Fibroblast of upper back skin (primary cell): ENCODE results near the gene SIAH2.
A peak's percentile ranks its signal among the peaks of the same experiment; 100 is the strongest.

Experiments used
- DNase-seq: peaks from one replicate; pipeline ENCODE4 v3.0.0-alpha.2; 2013

The SIAH2 gene

DNA sequence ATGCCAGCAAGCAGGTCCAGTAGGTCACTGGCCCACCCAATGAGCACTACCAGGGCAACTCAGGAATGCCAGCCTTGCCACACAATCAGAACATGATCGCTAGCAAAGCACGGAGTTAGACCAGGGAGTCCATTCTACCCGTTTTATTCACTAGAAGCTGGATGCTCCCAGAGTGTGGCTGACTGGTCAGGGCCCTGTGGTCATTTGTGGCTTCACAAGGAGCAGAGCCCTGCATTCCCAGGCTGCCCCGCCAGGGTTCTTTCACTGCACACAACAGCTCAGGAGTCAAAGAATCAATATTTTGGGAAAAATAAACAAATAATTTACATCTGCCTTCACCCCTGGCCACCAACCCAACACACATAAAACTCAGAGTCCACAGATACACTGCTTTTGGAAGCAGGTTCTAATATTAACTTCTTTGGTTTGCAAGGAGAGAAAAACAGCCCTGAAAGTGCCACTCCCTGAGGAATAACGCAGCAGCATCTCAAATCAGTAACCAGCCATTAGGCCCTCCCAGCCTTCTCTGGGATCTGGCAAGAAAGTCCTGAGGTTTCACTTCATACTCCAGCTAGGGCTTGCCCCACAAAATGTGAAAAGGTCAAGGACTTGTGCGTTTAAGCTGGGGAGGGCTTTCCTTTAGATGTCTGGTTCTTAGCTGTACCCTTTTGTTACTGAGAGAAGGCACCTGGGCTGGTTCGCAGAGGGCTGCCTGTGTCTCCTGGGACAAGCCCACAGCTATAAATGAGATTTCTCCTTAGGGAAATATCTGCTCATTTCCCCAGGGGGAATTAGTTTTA, 16.0 kb downstream of the SIAH2 start:
- DNase-seq, result no peak

DNA sequence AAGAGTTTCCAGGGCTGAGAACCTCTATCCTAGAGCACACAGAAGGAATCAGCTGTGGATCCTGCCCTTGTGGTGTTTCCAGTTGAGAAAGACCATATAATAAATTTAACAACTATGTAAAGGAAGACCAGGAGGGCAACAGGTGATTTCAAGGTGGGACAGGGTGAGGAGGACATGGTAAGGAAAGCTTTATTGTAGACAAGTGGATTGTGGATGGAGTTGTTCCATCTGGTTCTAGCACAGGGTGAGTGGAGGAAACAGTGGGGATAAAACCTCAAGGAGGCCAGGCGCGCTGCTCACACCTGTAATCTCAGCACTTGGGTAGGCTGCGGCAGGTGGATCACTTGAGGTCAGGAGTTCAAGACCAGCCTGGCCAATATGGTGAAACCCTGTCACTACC, 17.1 kb downstream of the SIAH2 start:
- DNase-seq, result no peak

DNA sequence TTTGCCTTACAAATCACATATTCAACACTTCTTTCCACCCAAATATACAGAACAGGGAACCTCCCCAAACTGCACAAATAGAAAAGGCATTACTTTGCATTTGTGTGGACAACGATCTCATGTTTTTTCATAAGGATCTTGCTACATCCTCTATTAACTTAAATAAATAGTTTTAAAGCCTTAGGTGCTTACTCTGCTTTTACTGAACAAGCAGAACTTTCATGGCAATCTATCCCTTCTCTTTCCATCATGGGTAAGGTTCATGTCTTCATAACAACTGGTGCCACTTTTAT, 18.1 kb downstream of the SIAH2 start:
- DNase-seq, result no peak

DNA sequence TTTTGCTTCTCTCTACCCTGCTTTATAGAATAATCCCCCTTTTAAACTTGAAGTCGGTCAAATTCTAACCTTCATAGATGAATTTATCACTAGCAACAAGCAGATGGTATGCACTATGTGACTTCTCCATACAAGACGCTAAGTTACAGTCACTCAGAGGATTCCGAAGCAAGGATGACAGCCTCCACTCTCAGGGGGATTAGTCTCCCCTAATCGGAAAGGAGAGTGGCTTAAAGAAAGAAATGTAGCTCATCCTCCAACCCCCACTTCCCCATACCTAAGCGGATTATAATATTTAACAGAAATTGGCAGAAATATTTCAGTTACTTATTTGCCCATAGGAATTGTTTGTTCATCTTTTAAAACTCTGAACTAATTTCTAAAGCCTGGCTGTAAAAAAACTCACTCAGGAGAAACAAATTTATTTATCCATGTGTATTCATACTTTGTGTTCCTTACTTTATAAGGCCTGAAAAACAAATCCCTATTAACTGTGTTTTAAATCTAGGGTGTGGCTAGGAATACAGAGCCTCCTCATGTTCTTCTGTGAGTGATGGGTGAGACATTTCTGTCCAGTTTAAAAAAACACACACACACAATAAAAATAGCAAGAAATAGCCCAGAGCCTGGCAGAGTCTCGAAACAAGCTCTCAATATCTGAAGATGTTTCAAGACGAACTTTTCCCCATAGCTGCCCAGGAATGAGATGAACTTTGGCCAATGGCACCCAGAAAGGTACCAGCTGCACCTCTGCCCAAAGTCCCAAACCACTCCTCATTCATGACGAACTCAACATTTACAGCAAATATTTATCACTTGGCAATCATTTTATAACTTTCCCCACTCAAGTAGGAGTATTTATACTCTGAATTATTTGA, 18.7 kb downstream of the SIAH2 start:
- no peak for DNase-seq

DNA sequence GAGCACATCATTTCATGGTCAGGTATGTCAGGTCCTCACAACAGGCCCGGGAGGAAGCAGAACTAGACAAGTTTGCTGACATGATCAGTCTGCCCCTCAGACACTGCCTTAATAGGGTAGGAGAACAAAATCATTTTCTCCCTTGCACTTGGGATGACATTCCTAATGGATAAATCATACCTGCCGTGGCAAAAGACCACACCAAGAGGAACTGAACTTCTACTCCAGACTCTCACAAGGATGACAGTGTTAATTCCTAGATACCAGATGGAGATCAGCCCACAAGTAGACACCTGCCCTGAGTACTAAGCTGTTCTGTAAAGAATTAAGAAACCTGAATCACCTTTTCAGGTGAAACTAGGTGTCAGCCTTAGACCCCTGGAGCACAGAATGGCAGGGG, 19.5 kb downstream of the SIAH2 start:
- DNase-seq, result peak; percentile 72

DNA sequence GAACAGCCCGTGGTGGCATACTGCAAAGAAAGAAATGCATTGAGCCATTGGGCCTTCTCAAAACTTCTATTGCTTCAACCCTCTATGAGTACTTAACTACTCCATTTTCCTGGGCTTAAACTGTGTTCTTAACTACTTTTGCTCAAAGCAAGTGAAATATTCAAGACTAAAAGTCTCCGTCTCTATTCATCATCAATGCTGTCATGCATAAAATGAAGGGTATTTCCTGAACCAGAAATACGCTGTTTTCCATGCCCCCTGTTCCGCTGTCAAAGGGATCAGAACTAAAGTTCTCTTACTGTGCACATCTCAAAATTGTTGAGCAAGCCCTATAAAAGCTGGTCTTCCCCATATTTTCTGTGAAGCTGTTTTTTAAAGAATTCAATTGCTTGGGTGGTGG, 20.3 kb downstream of the SIAH2 start:
- DNase-seq, result no peak

DNA sequence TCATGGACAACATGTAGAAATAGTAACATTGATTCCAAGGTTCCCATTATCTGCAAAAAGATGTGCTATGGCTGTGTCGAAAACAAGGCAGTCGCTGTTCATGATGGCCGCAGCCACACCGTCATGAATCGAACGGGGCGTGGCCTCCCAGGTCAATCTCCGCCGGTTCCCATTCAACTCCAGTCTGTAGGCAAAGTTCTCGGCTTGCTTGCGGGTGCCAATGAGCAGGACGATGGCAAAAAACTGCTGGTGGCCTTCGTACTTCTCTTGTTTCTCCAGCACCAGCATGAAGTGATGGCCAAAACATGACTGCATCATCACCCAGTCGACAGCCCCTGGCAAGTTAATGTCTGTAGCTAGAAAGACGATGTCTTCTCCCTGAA, 20.8 kb downstream of the SIAH2 start:
- no peak for DNase-seq

DNA sequence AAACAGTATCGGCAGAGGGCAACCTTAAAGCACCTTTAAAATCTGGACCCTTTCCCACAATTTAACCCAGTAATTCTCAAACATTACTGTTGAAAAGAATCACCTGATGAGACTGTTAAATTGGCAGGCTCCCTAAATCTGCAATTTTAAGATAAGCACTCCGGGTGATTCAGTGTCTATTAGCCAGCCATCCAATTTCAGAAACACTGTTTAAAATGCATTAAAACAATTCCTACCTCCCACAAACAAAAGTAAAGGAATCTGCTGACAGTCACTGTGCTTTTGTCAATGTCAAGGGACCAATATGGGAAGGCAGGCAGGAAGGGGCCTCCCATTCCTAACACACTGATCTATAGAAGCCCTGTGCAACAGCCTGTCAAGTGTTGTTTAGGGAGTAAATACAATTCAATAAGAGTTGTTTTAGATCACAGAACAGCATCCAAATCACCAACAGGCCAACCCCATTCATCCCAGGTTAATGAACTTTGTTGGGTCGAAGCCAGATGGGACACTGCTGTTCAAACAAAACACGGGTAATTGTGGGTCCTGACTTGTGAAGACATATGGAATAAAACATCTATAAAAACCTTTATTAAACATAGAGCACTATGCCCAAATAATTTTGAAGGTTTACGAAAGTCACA, 21.4 kb downstream of the SIAH2 start:
- no peak for DNase-seq

DNA sequence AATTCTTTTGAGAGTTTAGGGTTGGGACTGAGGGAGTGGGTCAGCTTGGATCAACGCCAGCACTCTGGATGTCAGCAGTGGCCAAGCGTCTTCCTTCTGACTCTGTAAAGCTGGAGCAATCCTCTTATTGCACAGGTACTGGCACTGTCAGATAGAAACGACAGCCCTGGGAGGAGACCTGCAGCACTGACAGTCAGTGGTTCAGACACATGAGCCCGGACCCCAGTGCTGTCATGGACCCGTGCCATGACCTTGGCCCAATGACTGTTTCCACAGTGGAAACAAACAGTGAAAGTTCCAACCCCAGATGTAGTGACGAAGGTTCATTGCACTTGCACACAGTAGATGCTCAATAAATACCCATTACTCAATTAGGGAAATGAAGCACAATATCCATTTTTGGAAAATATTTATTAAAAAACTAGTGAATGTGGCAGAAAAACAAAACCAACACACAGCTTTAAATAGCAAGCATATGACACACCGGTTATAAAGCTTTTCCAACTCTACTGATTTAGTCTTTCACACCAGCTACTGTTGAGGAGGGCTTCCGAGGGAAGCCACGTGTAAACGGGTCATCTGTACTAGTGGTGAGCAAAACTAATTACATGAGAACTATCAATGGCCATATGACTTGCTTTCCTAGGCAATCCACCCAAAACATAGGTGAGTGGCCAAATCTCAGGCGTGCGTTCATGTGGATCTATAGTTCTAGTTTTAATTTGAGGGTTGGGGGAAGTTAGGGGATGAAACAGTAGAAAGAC, 22.1 kb downstream of the SIAH2 start:
- DNase-seq, result no peak

DNA sequence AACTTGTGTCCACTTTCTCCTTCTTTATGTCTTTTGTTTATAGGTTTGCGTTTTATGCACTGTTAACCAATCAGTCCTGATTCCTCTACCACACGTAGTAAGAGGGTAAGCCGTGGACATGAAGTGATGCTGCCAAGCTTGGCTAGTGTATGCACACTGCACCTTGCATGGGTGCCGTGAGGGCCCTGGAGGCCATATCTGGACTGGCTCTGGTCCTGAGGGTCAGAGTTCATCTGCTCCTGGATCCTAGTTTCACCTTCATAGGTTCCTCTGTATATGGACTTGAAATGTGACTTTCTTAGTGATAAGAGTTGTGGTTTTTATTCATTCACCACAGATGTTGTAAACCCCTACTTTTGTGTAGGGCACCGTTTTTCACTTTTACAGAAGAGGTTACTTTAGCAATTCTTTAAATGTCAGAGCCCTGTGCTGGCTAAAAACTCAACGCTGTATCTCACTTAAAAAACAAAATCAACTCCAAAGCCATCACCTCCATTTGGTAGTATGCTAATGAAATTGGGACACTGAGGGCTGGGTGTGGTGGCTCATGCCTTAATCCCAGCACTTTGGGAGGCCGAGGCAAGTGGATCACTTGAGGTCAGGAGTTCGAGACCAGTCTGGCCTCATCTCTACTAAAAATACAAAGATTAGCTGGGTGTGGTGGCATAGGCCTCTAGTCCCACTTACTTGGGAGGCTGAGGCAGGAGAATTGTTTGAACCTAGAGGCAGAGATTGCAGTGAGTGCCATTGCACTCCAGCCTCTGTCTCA, 22.9 kb downstream of the SIAH2 start:
- no peak for DNase-seq

DNA sequence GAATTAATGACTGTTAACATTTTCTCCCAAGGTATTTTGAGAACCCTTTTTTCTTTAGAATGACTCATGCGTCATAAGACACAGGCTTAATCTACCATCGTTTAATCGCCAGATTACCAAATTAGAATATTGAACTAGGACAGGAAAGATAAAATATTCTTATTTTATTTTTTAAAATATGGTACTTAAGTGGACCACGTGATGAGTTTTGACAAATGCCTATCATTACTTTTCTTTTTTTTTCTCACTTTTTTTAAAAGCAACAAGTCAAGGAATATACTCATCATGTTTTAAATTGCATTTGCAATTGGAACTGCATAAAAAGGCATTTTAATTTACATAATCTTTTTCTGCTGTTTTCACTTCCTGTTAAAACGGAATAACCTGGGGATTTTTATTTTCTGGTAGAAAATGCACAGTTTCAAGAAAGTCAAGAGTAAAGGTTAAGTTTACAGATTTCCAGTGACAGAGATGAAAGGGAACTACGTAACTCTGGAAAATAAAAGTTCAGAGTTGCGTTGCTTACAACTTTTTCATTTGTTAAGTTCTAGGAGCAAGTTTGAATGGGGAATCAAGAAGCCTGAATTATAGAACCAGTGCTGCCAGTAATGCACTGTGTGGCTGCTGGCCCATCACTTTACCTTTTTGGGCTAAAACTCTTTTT, 23.6 kb downstream of the SIAH2 start:
- DNase-seq, result no peak

DNA sequence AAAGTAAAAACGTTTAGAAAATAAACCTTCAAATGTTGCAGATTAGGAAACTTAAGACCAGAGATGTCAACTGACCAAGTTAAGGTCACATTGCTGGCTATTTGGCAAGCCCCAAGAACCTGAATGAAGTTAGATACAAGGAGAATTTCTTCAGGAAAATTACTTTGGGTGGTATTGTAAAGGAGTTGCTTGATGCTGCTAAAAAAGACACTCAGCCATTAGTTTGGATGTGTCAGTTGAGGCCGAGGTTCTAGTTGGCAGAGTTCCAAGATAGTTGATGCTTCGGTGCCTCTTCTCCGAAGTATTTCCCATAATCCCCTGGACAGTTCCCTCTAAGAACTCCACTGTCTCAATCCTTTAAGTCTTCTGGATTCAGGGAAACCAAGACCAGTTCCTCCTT, 24.3 kb downstream of the SIAH2 start:
- DNase-seq, result peak; percentile 50

DNA sequence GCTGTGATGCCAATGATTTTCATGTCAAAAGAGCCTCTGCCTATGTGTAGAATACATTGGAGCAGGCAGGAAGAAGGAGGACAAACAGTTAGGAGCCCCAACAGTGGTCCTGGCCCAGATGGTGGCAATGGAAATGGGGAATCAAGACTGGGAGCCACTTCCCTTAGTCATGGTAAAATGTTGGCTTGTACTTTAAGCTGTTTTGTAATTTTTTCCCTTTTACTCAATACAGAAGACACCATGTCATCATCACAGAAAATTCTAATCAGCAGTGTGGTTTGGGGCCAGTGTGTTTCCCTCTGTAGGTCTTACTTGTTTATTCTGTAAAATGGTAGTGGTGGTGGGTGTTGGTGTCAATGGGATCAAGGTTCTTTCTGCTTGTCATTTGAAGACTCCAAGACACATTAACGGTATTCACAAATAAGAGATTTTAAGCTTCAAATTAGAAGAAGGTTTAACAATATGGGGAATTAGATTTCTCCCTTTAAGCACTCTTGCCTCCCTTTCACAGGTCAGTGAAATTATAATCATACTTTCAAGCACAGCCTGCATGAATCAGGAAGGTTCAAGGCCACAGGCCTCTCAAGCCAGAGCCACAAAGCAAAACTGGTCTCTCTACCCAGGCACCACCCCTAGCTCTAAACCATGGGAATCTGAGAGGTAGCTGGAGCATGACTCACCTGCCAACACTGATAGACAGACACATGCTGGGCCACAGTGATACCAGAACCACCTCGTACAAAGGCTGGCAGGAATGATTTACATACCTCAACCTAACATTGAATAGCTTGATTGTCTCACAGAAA, 24.9 kb downstream of the SIAH2 start:
- DNase-seq, result no peak

DNA sequence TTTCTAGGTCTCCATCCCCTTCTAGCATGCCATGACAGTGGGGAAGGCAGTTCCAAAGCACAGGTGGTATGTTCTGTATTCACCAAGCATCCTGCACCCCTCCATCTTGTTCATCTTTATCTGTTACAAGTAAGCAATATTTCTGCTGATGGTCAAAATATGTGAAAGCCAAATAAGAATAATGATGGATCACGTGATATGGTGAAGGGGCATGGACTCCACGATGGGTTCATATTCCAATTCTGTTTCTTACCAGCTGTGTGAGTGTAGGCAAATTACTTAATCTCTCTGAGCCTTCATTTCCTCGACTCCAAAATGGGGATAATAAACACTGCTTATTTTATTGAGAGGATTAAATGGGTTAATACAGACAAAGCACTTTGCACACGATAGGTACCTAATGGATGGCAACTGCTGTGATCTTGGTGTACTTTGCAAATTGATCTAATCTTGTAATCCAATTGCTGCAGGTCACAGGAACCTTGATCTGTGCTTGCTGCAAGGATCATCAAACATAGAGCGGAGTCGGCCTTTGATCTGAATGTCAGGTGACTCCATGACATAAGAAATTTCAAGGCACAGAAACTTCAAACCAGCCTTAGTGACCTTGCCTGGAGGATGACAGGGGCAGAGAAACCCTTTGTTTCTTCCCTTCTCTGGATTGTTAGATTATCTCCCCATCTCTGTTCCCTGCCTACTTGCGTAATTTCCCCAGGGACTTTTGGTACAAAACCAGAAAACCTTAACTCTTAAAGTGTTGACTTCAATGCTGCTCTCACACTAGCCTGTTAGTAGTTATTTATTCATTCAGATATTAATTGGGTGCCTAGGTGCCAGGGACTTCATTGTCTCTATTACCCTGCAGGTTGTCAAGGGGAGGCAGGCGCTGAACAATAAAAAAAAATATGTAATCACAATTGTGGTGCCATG, 25.8 kb downstream of the SIAH2 start:
- DNase-seq, result no peak

DNA sequence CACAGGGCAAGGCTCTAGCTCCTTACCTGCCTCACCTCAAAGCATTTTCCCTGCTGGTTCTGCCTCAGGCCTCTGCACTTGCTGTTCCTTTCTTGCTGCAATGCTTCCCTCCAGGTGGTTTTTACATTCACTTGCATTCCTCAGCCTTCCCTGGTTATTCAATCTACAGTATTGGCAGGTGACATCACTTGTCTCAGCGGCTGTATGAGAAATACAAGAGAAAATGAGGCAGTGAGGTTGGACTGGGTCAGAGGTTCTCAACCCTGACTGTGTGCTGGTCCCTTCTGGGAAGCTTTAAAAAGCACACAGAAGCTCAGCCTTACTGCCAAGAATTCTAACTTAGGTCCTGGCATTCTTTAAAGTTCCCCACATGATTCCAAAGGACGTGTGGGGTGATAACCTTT, 26.7 kb downstream of the SIAH2 start:
- no peak for DNase-seq

DNA sequence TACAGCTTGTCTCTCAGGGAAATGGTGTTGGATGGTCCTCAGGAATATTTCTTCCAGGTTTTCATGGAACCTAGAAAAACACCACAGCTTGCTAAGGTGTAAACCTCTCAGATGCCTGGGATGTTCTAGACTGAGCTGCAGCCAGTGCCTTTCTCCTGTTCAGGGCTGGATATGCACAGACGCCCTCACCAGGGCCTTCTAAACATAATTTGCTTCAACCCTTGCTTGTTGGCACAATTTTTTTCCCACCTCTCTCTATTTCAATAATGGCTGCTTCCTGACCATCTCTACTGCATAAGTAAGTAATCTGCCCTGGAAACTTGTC, 28.2 kb downstream of the SIAH2 start:
- DNase-seq, result no peak

DNA sequence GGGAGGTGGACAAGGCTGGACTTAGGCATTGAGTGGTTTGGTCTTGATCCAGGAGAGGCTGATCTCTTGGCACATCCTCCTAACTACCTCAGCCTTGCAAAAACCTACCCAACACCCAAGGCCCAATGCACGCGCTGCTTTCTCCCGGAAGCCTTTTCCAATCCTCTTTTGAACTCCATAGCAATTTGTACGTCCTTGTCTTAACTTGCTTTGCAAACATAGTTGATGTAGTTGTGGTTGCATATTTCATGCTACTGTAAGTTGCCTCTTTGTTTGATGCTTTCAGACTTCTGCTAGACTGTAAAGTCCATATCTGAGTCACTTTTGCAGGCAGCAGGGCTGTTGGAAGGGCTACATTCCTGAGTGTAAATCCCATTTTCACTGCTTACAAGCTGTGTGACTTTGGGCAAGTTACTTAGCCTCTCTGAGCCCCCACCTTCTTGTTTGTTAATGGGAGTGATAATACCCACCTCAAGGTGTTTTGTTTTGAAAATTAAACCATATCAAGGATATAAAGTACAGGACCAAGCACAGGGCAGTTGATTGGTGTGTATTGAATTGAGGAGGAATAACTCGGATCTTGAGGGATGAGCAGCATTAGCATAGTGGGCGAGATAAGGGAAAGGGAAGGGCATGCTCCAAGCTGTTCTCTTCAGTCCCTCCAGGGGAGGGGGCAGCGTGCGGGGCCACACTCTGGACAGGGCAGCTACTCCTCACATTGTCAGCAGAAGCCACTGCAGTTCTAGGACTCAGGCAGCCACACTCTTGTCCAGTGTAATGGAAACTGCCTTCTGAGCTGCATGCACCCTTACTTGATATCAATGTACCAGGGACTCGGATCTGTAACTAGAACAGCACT, 28.8 kb downstream of the SIAH2 start:
- DNase-seq, result no peak

DNA sequence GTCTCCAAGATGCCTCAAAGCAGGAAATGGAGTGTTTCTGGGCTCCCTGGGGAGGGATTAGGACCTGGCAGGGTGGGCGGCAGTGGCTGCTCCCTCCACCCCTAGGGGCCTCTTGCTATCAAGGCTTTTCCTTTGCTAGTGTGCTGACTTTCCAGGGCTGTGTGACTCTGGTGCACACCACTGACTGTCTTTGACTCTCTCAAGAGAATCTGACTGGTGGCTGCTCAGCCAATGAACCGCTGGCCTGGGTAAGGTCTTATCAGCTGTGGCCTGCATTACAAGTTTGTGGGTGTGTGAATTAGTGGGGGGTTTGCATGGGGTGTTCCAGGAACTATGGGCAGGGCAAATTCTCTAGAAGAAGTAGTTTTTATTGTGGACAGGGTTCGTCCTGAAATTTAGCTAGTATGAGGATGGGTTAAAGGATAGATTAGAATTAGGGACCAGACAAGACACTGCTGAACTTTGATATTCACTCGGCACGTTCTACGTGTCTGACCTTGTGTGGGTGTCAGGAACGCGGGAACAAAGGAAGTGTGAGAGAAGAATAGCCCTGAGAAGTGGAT, 29.5 kb downstream of the SIAH2 start:
- DNase-seq, result no peak
